ENCODE measurements around the gene ZSWIM8.

GRCh38 chr10:73786512-73786885 is 1.1 kb downstream of the ZSWIM8 start:
- TF ChIP-seq CTCF (IDR thresholded peaks at IDR 0.05) (peak; percentile 13), EZH2phosphoT487 (IDR thresholded peaks at IDR 0.05) (no peak), EZH2 (IDR thresholded peaks at IDR 0.05) (no peak)
